Hepatocyte (in vitro differentiated cells): ENCODE results near the gene PRMT5.

Source experiments
- EZH2 ChIP-seq: fragments of 200-600 bp; sonication (generic); IDR thresholded peaks from 2 replicates; pipeline ENCODE4 v1.6.1; 2016; ENCODE audit warnings: antibody characterized with exemption, mild to moderate bottlenecking, borderline replicate concordance
- EZH2phosphoT487 ChIP-seq: fragments of 200-600 bp; sonication (generic); IDR thresholded peaks from one replicate; pipeline ENCODE4 v1.6.1; 2018; ENCODE audit warnings: antibody characterized with exemption, mild to moderate bottlenecking, low read depth, moderate library complexity; ENCODE audit not compliant: unreplicated experiment, severe bottlenecking

GRCh38 chr14:22928237-22929103 lies 706 bp downstream of the PRMT5 start:
- no peak for TF ChIP-seq EZH2
- TF ChIP-seq EZH2phosphoT487, result no peak
